H1 (cell line): ENCODE measurements around the gene NEU2. TPM values are rescaled to one million over a fixed set of nuclear protein-coding genes. Genes with fewer than 3 reads are reported as not detected.

Experiments
- CTCF ChIA-PET: fragments of 300-600 bp; sonication (Branson Sonifier 250); formaldehyde crosslinking; loops from one replicate; lab custom pipeline; 2021; ENCODE audit not compliant: partially characterized antibody; lab: Charles Lee
- POLR2A ChIA-PET: fragments of 300-600 bp; sonication (Branson Sonifier 250); formaldehyde crosslinking; loops from one replicate; lab custom pipeline; 2021; ENCODE audit warnings: inconsistent platforms; ENCODE audit not compliant: partially characterized antibody; lab: Charles Lee
- DNase-seq, 2 experiments: peaks; one replicate each; pipeline versions ENCODE4 v3.0.0 to v3.0.0-alpha.2; 2010 to 2022; ENCODE audit warnings: low spot score in 2 of 2, low read depth in 1 of 2, mixed read lengths in 1 of 2
- FAIRE-seq: peaks from 2 replicates; lab custom pipeline; 2011; peaks lifted over from hg19 to GRCh38; lab: Jason Lieb, UNC
- H2AFZ ChIP-seq: 2 replicates; pipeline ENCODE4 v1.8.1; 2012; ENCODE audit warnings: low read length, inconsistent platforms
- H2AK5ac ChIP-seq: 2 replicates; pipeline ENCODE4 v1.6.1; 2013; ENCODE audit warnings: low read depth, low read length
- H2BK120ac ChIP-seq: replicated peaks from 2 replicates; pipeline ENCODE3; 2013; ENCODE audit warnings: low read depth, low read length, inconsistent platforms
- H2BK12ac ChIP-seq: 2 replicates; pipeline ENCODE4 v1.6.1; 2013; ENCODE audit warnings: low read depth, low read length
- H2BK15ac ChIP-seq: 2 replicates; pipeline ENCODE4 v1.6.1; 2013; ENCODE audit warnings: low read length
- H2BK20ac ChIP-seq: 2 replicates; pipeline ENCODE4 v1.6.1; 2013; ENCODE audit warnings: low read length
- H2BK5ac ChIP-seq: 2 replicates; pipeline ENCODE4 v1.6.1; 2013; ENCODE audit warnings: low read depth, low read length
- H3K14ac ChIP-seq: 2 replicates; pipeline ENCODE4 v1.6.1; 2013; ENCODE audit warnings: inconsistent platforms; ENCODE audit not compliant: insufficient read length
- H3K18ac ChIP-seq: 2 replicates; pipeline ENCODE4 v1.6.1; 2013; ENCODE audit warnings: low read length; ENCODE audit errors: extremely low read depth
- H3K23ac ChIP-seq: 2 replicates; pipeline ENCODE4 v1.6.1; 2013; ENCODE audit warnings: inconsistent platforms; ENCODE audit not compliant: insufficient read length
- H3K23me2 ChIP-seq: 2 replicates; pipeline ENCODE4 v1.6.1; 2013; ENCODE audit warnings: low read depth, low read length
- H3K27ac ChIP-seq: 2 replicates; pipeline ENCODE4 v1.6.1; 2011; ENCODE audit warnings: low read depth, low read length, inconsistent platforms
- H3K27me3 ChIP-seq, 4 experiments: replicated peaks in 1 of 4; 1 replicate in 1 of 4; 2 replicates in 3 of 4; pipeline versions ENCODE4 v1.6.1 to v1.8.1; 2011 to 2013; ENCODE audit warnings: low read length in 3 of 4, mild to moderate bottlenecking in 3 of 4, inconsistent platforms in 2 of 4, mixed read lengths in 2 of 4, moderate library complexity in 1 of 4; ENCODE audit not compliant: control insufficient read depth in 3 of 4, insufficient read depth in 3 of 4; ENCODE audit errors: extremely low read depth in 1 of 4
- H3K36me3 ChIP-seq, 4 experiments: 2 replicates each; pipeline versions ENCODE4 v1.6.1 to v1.8.1; 2011 to 2013; ENCODE audit warnings: mild to moderate bottlenecking in 4 of 4, low read length in 3 of 4, moderate library complexity in 2 of 4, control low read depth in 1 of 4, inconsistent platforms in 1 of 4; ENCODE audit not compliant: insufficient read depth in 4 of 4, control insufficient read depth in 2 of 4
- H3K4ac ChIP-seq: replicated peaks from 2 replicates; pipeline ENCODE3; 2013; ENCODE audit warnings: low read length, low read depth, mixed read lengths, inconsistent platforms; ENCODE audit not compliant: insufficient read length
- H3K4me1 ChIP-seq, 4 experiments: replicated peaks in 1 of 4; 1 replicate in 1 of 4; 2 replicates in 3 of 4; pipeline versions ENCODE4 v1.6.1 to v1.8.1; 2011 to 2013; ENCODE audit warnings: low read length in 3 of 4, inconsistent platforms in 2 of 4, mixed read lengths in 1 of 4; ENCODE audit not compliant: insufficient read depth in 4 of 4, control insufficient read depth in 3 of 4
- H3K4me2 ChIP-seq, 2 experiments: 2 replicates each; pipeline versions ENCODE4 v1.6.1 to v1.8.1; 2011 to 2013; ENCODE audit warnings: low read depth in 2 of 2, low read length in 2 of 2, control low read depth in 1 of 2, inconsistent platforms in 1 of 2, mild to moderate bottlenecking in 1 of 2; ENCODE audit not compliant: insufficient read depth in 1 of 2
- H3K4me3 ChIP-seq, 4 experiments: fragments of 200-600, 300-600 bp in 1 of 4; sonication (generic), shearing (Covaris generic), sonication (Bioruptor Twin) in 1 of 4; 2 replicates each; pipeline versions ENCODE4 v1.5.1 to v1.8.1; 2011 to 2016; ENCODE audit warnings: low read length in 4 of 4, low read depth in 3 of 4, control low read depth in 2 of 4, inconsistent platforms in 2 of 4, mild to moderate bottlenecking in 2 of 4, mixed read lengths in 1 of 4, moderate library complexity in 1 of 4; ENCODE audit not compliant: insufficient read depth in 2 of 4; ENCODE audit errors: extremely low read depth in 1 of 4
- H3K56ac ChIP-seq: replicated peaks from 2 replicates; pipeline ENCODE3; 2013; ENCODE audit warnings: low read depth, mild to moderate bottlenecking, mixed read lengths, low read length, inconsistent platforms; ENCODE audit not compliant: insufficient read length
- H3K79me1 ChIP-seq: 2 replicates; pipeline ENCODE4 v1.6.1; 2013; ENCODE audit warnings: low read depth, low read length, control low read depth
- H3K79me2 ChIP-seq, 2 experiments: 2 replicates each; pipeline versions ENCODE4 v1.6.1 to v1.8.1; 2012 to 2013; ENCODE audit warnings: low read length in 2 of 2, mild to moderate bottlenecking in 2 of 2, inconsistent platforms in 1 of 2; ENCODE audit not compliant: insufficient read depth in 2 of 2, control insufficient read depth in 1 of 2
- H3K9ac ChIP-seq, 4 experiments: replicated peaks in 1 of 4; 1 replicate in 1 of 4; 2 replicates in 3 of 4; pipeline versions ENCODE4 v1.6.1 to v1.8.1; 2011 to 2013; ENCODE audit warnings: low read depth in 3 of 4, low read length in 3 of 4, control low read depth in 2 of 4, mild to moderate bottlenecking in 2 of 4, moderate library complexity in 2 of 4, inconsistent platforms in 1 of 4; ENCODE audit errors: extremely low read depth in 1 of 4
- H3K9me3 ChIP-seq, 2 experiments: 2 replicates each; pipeline versions ENCODE4 v1.6.1 to v1.8.1; 2012 to 2013; ENCODE audit warnings: mild to moderate bottlenecking in 2 of 2, moderate library complexity in 2 of 2, control low read depth in 1 of 2, inconsistent platforms in 1 of 2, low read depth in 1 of 2, low read length in 1 of 2, mixed read lengths in 1 of 2; ENCODE audit not compliant: insufficient read depth in 2 of 2
- H4K20me1 ChIP-seq, 2 experiments: replicated peaks in 1 of 2; 2 replicates each; pipeline versions ENCODE3 to v1.8.1; 2011 to 2013; ENCODE audit warnings: inconsistent platforms in 2 of 2, low read length in 2 of 2, mild to moderate bottlenecking in 1 of 2; ENCODE audit not compliant: insufficient read depth in 2 of 2, control insufficient read depth in 1 of 2
- H4K5ac ChIP-seq: 2 replicates; pipeline ENCODE4 v1.6.1; 2013; ENCODE audit warnings: low read length, low read depth, mixed read lengths, inconsistent platforms; ENCODE audit not compliant: insufficient read length
- H4K8ac ChIP-seq: 2 replicates; pipeline ENCODE4 v1.8.0; 2013; ENCODE audit warnings: mild to moderate bottlenecking, moderate library complexity, low read length, inconsistent platforms; ENCODE audit not compliant: insufficient read depth; ENCODE audit errors: extremely low read depth
- H4K91ac ChIP-seq: replicated peaks from 2 replicates; pipeline ENCODE3; 2013; ENCODE audit warnings: low read length, mixed read lengths, inconsistent platforms; ENCODE audit not compliant: insufficient read length
- EGR1 ChIP-seq: IDR thresholded peaks from 2 replicates; pipeline ENCODE4 v1.6.1; 2011; ENCODE audit warnings: low read depth, low read length, borderline replicate concordance
- HDAC2 ChIP-seq, 2 experiments: fragments of 300-600 bp in 1 of 2; sonication (generic) in 1 of 2; IDR thresholded peaks; 2 replicates each; pipeline ENCODE4 v1.6.1; 2011 to 2012; ENCODE audit warnings: low read depth in 2 of 2, low read length in 2 of 2, mild to moderate bottlenecking in 2 of 2, moderate library complexity in 2 of 2, borderline replicate concordance in 1 of 2, inconsistent platforms in 1 of 2
- POLR2A ChIP-seq, 2 experiments: IDR thresholded peaks; 1 replicate in 1 of 2; 2 replicates in 1 of 2; pipeline ENCODE4 v1.6.1; 2011; ENCODE audit warnings: low read depth in 2 of 2, low read length in 2 of 2, mild to moderate bottlenecking in 2 of 2; ENCODE audit errors: control extremely low read depth in 1 of 2
- RBBP5 ChIP-seq: IDR thresholded peaks from 2 replicates; pipeline ENCODE4 v1.7.1; 2012; ENCODE audit warnings: low read depth, mild to moderate bottlenecking, inconsistent platforms, low read length, moderate library complexity, borderline replicate concordance
- TEAD4 ChIP-seq: IDR thresholded peaks from 2 replicates; pipeline ENCODE4 v1.6.1; 2012; ENCODE audit warnings: low read depth, low read length, inconsistent platforms, mixed read lengths
- YY1 ChIP-seq: IDR thresholded peaks from 2 replicates; pipeline ENCODE4 v1.6.1; 2011; ENCODE audit warnings: low read depth, mild to moderate bottlenecking, low read length
- WGBS, 2 experiments: shearing (Covaris generic) in 1 of 2; methylation state at CpG; one replicate each; pipeline versions ENCODE4 v1.1.6 to v1.1.7; 2013 to 2015; ENCODE audit warnings: low lambda C conversion rate in 2 of 2, mixed read lengths in 2 of 2, inconsistent platforms in 1 of 2, low coverage in 1 of 2, missing lambda C conversion rate in 1 of 2; ENCODE audit not compliant: insufficient replicate concordance in 2 of 2, insufficient coverage in 1 of 2, insufficient read length in 1 of 2; ENCODE audit errors: extremely low coverage in 1 of 2, missing lambda C conversion rate in 1 of 2; 5-methylcytosine and 5-hydroxymethylcytosine counted together
- polyA plus RNA-seq, 7 experiments: library from polyadenylated mRNA; depleted of rRNA in 3 of 7; stranded (reverse) in 5 of 7; unstranded in 2 of 7; fragments of >200 nt in 5 of 7; fragments of 200-250 nt in 2 of 7; gene quantifications; 1 replicate in 5 of 7; 2 replicates in 1 of 7; 4 replicates in 1 of 7; pipeline versions ENCODE4 v1.2.1 to v1.2.3, GENCODE V29; 2011 to 2013; ENCODE audit warnings: missing spikeins in 2 of 7, mixed read lengths in 2 of 7
- total RNA-seq: library from RNA; stranded (reverse); fragmentation: NEBNext Ultra II Directional; extraction: Animal tissue kit (Norgen Biotek cat#: 25700); gene quantifications from 2 replicates; pipeline ENCODE4 v1.2.1, GENCODE V29; 2021

Gene NEU2
- total and polyA plus RNA-seq, 2 of the 8 experiments (the other 6 are each of a cell fraction or from before 2014, with no cell fraction given): 0.12 TPM; not detected in 1

DNA sequence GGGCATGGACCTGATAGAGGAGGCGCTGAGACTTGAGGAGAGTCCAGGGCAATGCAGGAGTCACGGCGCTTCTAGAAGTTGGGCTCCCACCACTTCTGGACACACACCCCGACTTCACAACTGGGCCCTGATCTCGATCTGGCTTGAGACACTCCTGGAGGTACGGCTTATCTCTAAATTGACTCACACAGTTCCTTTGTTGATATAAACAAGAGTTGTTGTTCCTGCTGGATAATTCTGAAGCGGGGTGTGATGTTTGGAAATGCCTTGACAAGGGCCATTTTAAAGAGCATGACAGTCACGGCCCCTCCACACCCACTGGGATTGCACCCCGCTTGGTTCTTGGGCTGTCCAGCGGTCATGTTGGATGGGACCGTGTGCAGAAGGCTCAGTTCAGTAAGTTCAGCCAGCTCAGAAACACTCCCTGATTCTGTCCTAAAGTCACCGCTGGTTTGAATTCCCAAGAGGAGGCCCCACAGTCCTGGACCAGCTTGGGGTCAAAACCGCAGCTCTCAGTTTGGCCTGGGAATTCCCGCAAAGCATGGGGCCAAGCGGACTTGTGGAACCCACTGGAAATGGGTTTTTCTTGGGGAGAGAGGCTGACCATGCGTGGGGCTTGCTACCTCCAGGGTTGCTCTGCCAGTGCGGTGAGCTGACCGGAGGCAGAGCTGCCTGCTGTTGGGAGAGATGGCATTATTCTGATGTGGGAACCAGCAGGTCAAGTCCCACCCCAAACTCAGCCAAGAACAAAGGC, 9.3 kb upstream of the NEU2 start:
- FAIRE-seq (no peak), DNase-seq (no peak)
- H2AFZ ChIP-seq: no peak overlapping the region
- no peak overlapping the region for H4K5ac ChIP-seq
- H3K18ac ChIP-seq: no peak overlapping the region
- no peak overlapping the region for H4K8ac ChIP-seq
- no peak overlapping the region for H2BK5ac ChIP-seq
- H2BK15ac ChIP-seq: no peak overlapping the region
- H3K27ac ChIP-seq: no peak overlapping the region
- H2AK5ac ChIP-seq: no peak overlapping the region
- H3K23ac ChIP-seq: no peak overlapping the region
- H2BK12ac ChIP-seq: no peak overlapping the region
- no peak overlapping the region for H3K4ac ChIP-seq
- no peak overlapping the region for H4K91ac ChIP-seq
- H4K20me1 ChIP-seq: no peaks in the 10 kb centered on the region
- no peak overlapping the region for H3K14ac ChIP-seq
- ChIA-PET CTCF (interaction anchor here (0.7 to 1.5 kb wide), 6 partner anchors 14 to 129 kb away, joined by 3 to 4 read pairs (median 3); no protein-coding TSS in a partner anchor), POLR2A (no interaction called here)
- no peaks in the 10 kb centered on the region for H3K4me1 ChIP-seq
- no peaks in the 10 kb centered on the region for H3K27me3 ChIP-seq
- no peaks in the 10 kb centered on the region for H3K79me1 ChIP-seq
- H2BK120ac ChIP-seq: no peak overlapping the region
- H3K23me2 ChIP-seq: no peaks in the 10 kb centered on the region
- no peaks in the 10 kb centered on the region for H3K9me3 ChIP-seq
- WGBS, 2 experiments: 89% methylated on average over 18 of the region's 18 CpGs; no CpG with 5 or more reads in 1 of the 2 experiments
- TF ChIP-seq TEAD4 (no peak), EGR1 (no peak), YY1 (no peak), HDAC2 (IDR thresholded peaks at IDR 0.05; ENCODE audit: borderline replicate concordance in 1 of 2, low read depth in 2 of 2, low read length in 2 of 2) (no peak), RBBP5 (no peak), POLR2A (IDR thresholded peaks at IDR 0.05; ENCODE audit: control extremely low read depth in 1 of 2, low read depth in 2 of 2, low read length in 2 of 2) (no peak)
- no peak overlapping the region for H2BK20ac ChIP-seq
- no peak overlapping the region for H3K4me2 ChIP-seq
- no peak overlapping the region for H3K56ac ChIP-seq
- H3K9ac ChIP-seq: no peak overlapping the region
- H3K4me3 ChIP-seq: no peak overlapping the region
- H3K36me3 ChIP-seq: no peaks in the 10 kb centered on the region
- no peaks in the 10 kb centered on the region for H3K79me2 ChIP-seq
